GM21526 (cell line): ENCODE measurements around the gene STX7.

Source experiments
- ATAC-seq: cut with Tn5 transposase; IDR thresholded peaks from one replicate; pipeline ENCODE4 v1.9.1; 2021; ENCODE audit warnings: moderate library complexity; ENCODE audit not compliant: unreplicated experiment, low FRiP score

The STX7 gene

GRCh38 chr6:132511210-132511830 lies 1.6 kb downstream of the STX7 start:
- ATAC-seq, result no peak

- no peak for ATAC-seq
These were observed 5.8 kb downstream of the STX7 start for GRCh38 chr6:132506869-132507808.

GRCh38 chr6:132506461-132506860 lies 6.5 kb downstream of the STX7 start:
- no peak for ATAC-seq

- no peak for ATAC-seq
These were observed 7.8 kb downstream of the STX7 start for GRCh38 chr6:132505158-132505557.

GRCh38 chr6:132504757-132505156 lies 8.2 kb downstream of the STX7 start:
- ATAC-seq, result no peak

- ATAC-seq, result no peak
These were observed 13.2 kb downstream of the STX7 start for GRCh38 chr6:132499757-132500156.

- ATAC-seq, result peak; percentile 66
These were observed 14.3 kb downstream of the STX7 start for GRCh38 chr6:132498638-132499037.

GRCh38 chr6:132496519-132497180 lies 16.3 kb downstream of the STX7 start:
- no peak for ATAC-seq

GRCh38 chr6:132495604-132496079 lies 17.3 kb downstream of the STX7 start:
- peak; percentile 55 for ATAC-seq

GRCh38 chr6:132494954-132495353 lies 18.0 kb downstream of the STX7 start:
- no peak for ATAC-seq

GRCh38 chr6:132491881-132492280 lies 21.0 kb downstream of the STX7 start:
- ATAC-seq, result no peak

- no peak for ATAC-seq
These were observed 21.6 kb downstream of the STX7 start for GRCh38 chr6:132491303-132491702.

GRCh38 chr6:132490478-132491204 lies 22.3 kb downstream of the STX7 start:
- peak; percentile 60 for ATAC-seq

- peak; percentile 33 for ATAC-seq
These were observed 22.9 kb downstream of the STX7 start for GRCh38 chr6:132490024-132490423.

GRCh38 chr6:132489376-132489775 lies 23.5 kb downstream of the STX7 start:
- no peak for ATAC-seq

GRCh38 chr6:132487762-132488161 lies 25.2 kb downstream of the STX7 start:
- no peak for ATAC-seq

GRCh38 chr6:132484680-132485018 lies 28.3 kb downstream of the STX7 start:
- peak; percentile 20 for ATAC-seq

- peak; percentile 68 for ATAC-seq
These were observed 28.9 kb downstream of the STX7 start for GRCh38 chr6:132483779-132484679.

- no peak for ATAC-seq
These were observed 30.3 kb downstream of the STX7 start for GRCh38 chr6:132482581-132482980.

GRCh38 chr6:132481189-132481588 lies 31.7 kb downstream of the STX7 start:
- ATAC-seq, result no peak
